Ovary (tissue), 3 donors: ENCODE data around the gene BHMT.
"Not testable (repeated sequence)": the region's sequence is repeated elsewhere in the genome, so short reads cannot be mapped to it uniquely, and the experiment has no call there.

ENCODE experiments used
- CTCF ChIP-seq, 3 donors: fragments of 450-650 bp in 2 of 3; fragments of 200-600 bp in 1 of 3; IDR thresholded peaks; one replicate each; pipeline versions ENCODE4 v1.5.1 to v1.8.0; 2016 to 2022; ENCODE audit warnings: antibody characterized with exemption in 3 of 3, mild to moderate bottlenecking in 1 of 3
- EP300 ChIP-seq: sonication (generic); formaldehyde crosslinking; IDR thresholded peaks from one replicate; pipeline ENCODE4 v1.6.1; 2017; ENCODE audit warnings: antibody characterized with exemption
- POLR2A ChIP-seq: fragments of 450-650 bp; IDR thresholded peaks from one replicate; pipeline ENCODE4 v1.6.1; 2017; ENCODE audit warnings: antibody characterized with exemption, mild to moderate bottlenecking, moderate library complexity
- donor health status: DM: no; HTN: no; CAD: no.

GRCh38 chr5:79180449-79180848, 68.8 kb downstream of the BHMT start:
- TF ChIP-seq CTCF (IDR thresholded peaks at IDR 0.05); EP300; POLR2A: not testable (repeated sequence)
